ENCODE results near the gene KMT5C. TPM values are rescaled to one million over a fixed set of nuclear protein-coding genes. Genes with fewer than 3 reads are reported as not detected.

KMT5C gene
- total RNA-seq, 1 experiment from 2014 or later, result 63.1 TPM

DNA sequence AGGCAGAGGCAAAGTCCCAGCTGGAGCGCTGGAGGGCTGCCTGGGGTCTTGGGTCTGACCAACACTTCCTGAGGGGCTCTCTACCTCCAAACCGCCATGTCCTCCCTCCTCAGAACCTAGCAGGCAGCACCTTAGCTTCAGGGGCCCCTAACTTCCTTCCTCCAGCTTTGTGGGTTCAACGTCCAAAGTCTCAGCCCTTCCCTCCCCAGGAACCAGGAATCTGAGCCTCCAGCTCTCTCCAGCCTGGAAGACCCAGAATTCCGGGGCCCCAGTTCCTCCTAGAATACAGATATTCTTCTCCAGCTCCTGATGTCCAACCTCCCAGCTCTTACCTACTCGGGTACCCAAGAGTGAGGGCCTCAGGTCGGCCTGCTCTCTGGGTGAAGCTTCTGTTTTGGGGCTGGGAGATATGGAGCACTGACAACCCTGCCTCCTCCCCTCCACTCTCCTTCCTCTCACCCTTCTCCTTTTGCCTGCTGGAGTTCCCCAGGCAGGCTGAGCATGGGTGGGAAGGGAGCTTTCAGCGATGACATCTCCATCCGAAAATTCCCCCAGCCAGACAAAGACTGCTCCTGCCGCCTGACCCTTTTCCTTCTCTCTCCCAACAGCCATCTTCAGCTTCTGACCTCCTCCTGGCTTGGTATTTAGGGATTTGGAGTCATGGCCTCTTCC, 18.1 kb upstream of the KMT5C start (continued):
- no peak for TF ChIP-seq FOXP4 (CRISPR knock-in tag; IDR thresholded peaks at IDR 0.05)
- no peak for TF ChIP-seq ZNF232 (CRISPR knock-in tag; IDR thresholded peaks at IDR 0.05)
- TF ChIP-seq ATF1 (CRISPR knock-in tag; IDR thresholded peaks at IDR 0.05), result no peak

- ATAC-seq (no peak), DNase-seq (ENCODE audit: low spot score) (no peak)
- Mint-ChIP-seq H3K36me3 (no peaks in the 10 kb centered on the region), H3K9me3 (no peaks in the 10 kb centered on the region), H3K27ac (no peak overlapping the region), H3K4me3 (no peak overlapping the region), H3K4me1 (peaks cover 18% of the 10 kb centered on the region), H3K27me3 (ENCODE audit: low read depth) (peaks cover 21% of the 10 kb centered on the region)
- CTCF ChIA-PET, result interaction anchor here (1.1 to 3.4 kb wide), 6 partner anchors 17 to 162 kb away, joined by 3 to 26 read pairs (median 8); partner anchors contain the start of genes KMT5C and TMEM238
- TF ChIP-seq NFATC4 (CRISPR knock-in tag; IDR thresholded peaks at IDR 0.05), result no peak
- TF ChIP-seq, protein P1, sequence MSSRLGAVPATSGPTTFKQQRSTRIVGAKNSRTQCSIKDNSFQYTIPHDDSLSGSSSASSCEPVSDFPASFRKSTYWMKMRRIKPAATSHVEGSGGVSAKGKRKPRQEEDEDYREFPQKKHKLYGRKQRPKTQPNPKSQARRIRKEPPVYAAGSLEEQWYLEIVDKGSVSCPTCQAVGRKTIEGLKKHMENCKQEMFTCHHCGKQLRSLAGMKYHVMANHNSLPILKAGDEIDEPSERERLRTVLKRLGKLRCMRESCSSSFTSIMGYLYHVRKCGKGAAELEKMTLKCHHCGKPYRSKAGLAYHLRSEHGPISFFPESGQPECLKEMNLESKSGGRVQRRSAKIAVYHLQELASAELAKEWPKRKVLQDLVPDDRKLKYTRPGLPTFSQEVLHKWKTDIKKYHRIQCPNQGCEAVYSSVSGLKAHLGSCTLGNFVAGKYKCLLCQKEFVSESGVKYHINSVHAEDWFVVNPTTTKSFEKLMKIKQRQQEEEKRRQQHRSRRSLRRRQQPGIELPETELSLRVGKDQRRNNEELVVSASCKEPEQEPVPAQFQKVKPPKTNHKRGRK (CRISPR knock-in tag; IDR thresholded peaks at IDR 0.05; ENCODE audit: borderline replicate concordance), result no peak
- POLR2A ChIA-PET, result interaction anchor here (1.2 kb wide), 1 partner anchor 26 kb away, joined by 6 read pairs; no protein-coding TSS in a partner anchor
These were observed 17.3 kb upstream of the KMT5C start for GRCh38 chr19:55322204-55322885.

GRCh38 chr19:55324662-55325061, 15.0 kb upstream of the KMT5C start:
- POLR2A ChIA-PET, result interaction anchor here (1.4 kb wide), 1 partner anchor 15 kb away, joined by 3 read pairs; the partner anchor contains the start of gene KMT5C
- Mint-ChIP-seq H3K27me3 (ENCODE audit: low read depth) (peaks cover 34% of the 10 kb centered on the region), H3K4me1 (peaks cover 16% of the 10 kb centered on the region), H3K4me3 (no peak overlapping the region), H3K27ac (no peak overlapping the region), H3K36me3 (no peaks in the 10 kb centered on the region), H3K9me3 (no peaks in the 10 kb centered on the region)
- ATAC-seq (no peak), DNase-seq (ENCODE audit: low spot score) (no peak)
- CTCF ChIA-PET, result interaction anchor here (0.6 kb wide), 1 partner anchor 23 kb away, joined by 3 read pairs; no protein-coding TSS in a partner anchor
- TF ChIP-seq HMGXB4 (CRISPR knock-in tag; IDR thresholded peaks at IDR 0.05), result no peak

GRCh38 chr19:55325172-55325571, 14.5 kb upstream of the KMT5C start, which contains the start of gene TMEM150B:
Gene TMEM150B (minus strand): TSS chr19:55325341. CDS start chr19:55321036, 4,305 bp downstream.
- DNase-seq (ENCODE audit: low spot score) (no peak), ATAC-seq (no peak)
- CTCF ChIA-PET, result no interaction called here
- Mint-ChIP-seq H3K9me3 (no peaks in the 10 kb centered on the region), H3K27me3 (ENCODE audit: low read depth) (peaks cover 37% of the 10 kb centered on the region), H3K4me1 (peaks cover 12% of the 10 kb centered on the region), H3K36me3 (no peaks in the 10 kb centered on the region), H3K4me3 (no peak within 1 kb of the TSS), H3K27ac (no peak within 1 kb of the TSS)
- POLR2A ChIA-PET, result interaction anchor here (0.8 to 1.4 kb wide), 2 partner anchors 14 kb away, joined by 3 to 4 read pairs; partner anchors contain the start of gene KMT5C
- no peak for TF ChIP-seq IRF1 (CRISPR knock-in tag; IDR thresholded peaks at IDR 0.05)
- TF ChIP-seq ZBTB21 (CRISPR knock-in tag; IDR thresholded peaks at IDR 0.05; ENCODE audit: borderline replicate concordance), result no peak
- TF ChIP-seq ZNF121 (CRISPR knock-in tag; IDR thresholded peaks at IDR 0.05), result no peak
- TF ChIP-seq SOX15 (CRISPR knock-in tag; IDR thresholded peaks at IDR 0.05), result no peak
- TF ChIP-seq, protein P2, sequence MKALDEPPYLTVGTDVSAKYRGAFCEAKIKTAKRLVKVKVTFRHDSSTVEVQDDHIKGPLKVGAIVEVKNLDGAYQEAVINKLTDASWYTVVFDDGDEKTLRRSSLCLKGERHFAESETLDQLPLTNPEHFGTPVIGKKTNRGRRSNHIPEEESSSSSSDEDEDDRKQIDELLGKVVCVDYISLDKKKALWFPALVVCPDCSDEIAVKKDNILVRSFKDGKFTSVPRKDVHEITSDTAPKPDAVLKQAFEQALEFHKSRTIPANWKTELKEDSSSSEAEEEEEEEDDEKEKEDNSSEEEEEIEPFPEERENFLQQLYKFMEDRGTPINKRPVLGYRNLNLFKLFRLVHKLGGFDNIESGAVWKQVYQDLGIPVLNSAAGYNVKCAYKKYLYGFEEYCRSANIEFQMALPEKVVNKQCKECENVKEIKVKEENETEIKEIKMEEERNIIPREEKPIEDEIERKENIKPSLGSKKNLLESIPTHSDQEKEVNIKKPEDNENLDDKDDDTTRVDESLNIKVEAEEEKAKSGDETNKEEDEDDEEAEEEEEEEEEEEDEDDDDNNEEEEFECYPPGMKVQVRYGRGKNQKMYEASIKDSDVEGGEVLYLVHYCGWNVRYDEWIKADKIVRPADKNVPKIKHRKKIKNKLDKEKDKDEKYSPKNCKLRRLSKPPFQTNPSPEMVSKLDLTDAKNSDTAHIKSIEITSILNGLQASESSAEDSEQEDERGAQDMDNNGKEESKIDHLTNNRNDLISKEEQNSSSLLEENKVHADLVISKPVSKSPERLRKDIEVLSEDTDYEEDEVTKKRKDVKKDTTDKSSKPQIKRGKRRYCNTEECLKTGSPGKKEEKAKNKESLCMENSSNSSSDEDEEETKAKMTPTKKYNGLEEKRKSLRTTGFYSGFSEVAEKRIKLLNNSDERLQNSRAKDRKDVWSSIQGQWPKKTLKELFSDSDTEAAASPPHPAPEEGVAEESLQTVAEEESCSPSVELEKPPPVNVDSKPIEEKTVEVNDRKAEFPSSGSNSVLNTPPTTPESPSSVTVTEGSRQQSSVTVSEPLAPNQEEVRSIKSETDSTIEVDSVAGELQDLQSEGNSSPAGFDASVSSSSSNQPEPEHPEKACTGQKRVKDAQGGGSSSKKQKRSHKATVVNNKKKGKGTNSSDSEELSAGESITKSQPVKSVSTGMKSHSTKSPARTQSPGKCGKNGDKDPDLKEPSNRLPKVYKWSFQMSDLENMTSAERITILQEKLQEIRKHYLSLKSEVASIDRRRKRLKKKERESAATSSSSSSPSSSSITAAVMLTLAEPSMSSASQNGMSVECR (CRISPR knock-in tag; IDR thresholded peaks at IDR 0.05; ENCODE audit: borderline replicate concordance), result no peak
- TF ChIP-seq, protein P1 (CRISPR knock-in tag; IDR thresholded peaks at IDR 0.05; ENCODE audit: borderline replicate concordance), result no peak
